Transverse colon (tissue), 4 donors: Measurements from ENCODE around the gene TNFRSF8.

Experiments
- EP300 ChIP-seq: sonication (generic); formaldehyde crosslinking; IDR thresholded peaks from one replicate; pipeline ENCODE4 v1.6.1; 2017; ENCODE audit warnings: antibody characterized with exemption, low read depth
- POLR2A ChIP-seq: fragments of 450-650 bp; IDR thresholded peaks from one replicate; pipeline ENCODE4 v1.6.1; 2016; ENCODE audit warnings: antibody characterized with exemption, mild to moderate bottlenecking, moderate library complexity
- POLR2AphosphoS5 ChIP-seq, 3 donors: sonication (generic); formaldehyde crosslinking; IDR thresholded peaks; one replicate each; pipeline ENCODE4 v1.6.1; 2016; ENCODE audit warnings: antibody characterized with exemption in 3 of 3
- TF ChIP-seq, protein P1 (sequence below), 5 experiments: fragments of 200-600 bp in 3 of 5; fragments of 450-650 bp in 2 of 5; sonication (generic) in 3 of 5; IDR thresholded peaks; 1 replicate in 2 of 5; 2 replicates in 3 of 5; pipeline ENCODE4 v1.5.1; 2016 to 2017; ENCODE audit warnings: antibody characterized with exemption in 5 of 5, inconsistent platforms in 3 of 5, mild to moderate bottlenecking in 2 of 5, moderate library complexity in 1 of 5

DNA sequence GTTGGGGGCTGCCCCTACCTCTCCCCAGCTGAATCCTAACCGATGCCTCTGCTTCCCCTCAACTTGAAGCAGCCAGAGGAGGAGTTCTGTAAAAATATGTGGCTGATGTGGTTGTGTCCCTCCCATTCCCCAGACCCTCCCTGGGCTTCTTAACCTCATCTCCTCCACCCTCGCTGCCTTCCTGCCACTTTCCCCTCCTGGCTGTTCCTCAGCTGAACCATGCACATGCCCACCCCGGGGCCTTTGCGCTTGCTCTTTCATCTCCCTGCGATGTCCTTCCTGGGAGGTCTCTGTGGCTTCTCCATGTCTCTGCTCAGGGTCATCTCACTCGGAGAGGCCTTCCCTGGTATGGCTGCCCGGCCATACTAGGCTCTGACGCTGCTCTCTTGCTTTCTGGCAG, 34.9 kb upstream of the TNFRSF8 start:
- TF ChIP-seq, protein P1, sequence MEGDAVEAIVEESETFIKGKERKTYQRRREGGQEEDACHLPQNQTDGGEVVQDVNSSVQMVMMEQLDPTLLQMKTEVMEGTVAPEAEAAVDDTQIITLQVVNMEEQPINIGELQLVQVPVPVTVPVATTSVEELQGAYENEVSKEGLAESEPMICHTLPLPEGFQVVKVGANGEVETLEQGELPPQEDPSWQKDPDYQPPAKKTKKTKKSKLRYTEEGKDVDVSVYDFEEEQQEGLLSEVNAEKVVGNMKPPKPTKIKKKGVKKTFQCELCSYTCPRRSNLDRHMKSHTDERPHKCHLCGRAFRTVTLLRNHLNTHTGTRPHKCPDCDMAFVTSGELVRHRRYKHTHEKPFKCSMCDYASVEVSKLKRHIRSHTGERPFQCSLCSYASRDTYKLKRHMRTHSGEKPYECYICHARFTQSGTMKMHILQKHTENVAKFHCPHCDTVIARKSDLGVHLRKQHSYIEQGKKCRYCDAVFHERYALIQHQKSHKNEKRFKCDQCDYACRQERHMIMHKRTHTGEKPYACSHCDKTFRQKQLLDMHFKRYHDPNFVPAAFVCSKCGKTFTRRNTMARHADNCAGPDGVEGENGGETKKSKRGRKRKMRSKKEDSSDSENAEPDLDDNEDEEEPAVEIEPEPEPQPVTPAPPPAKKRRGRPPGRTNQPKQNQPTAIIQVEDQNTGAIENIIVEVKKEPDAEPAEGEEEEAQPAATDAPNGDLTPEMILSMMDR (IDR thresholded peaks at IDR 0.05), result no peak
- TF ChIP-seq POLR2A (no peak), POLR2AphosphoS5 (IDR thresholded peaks at IDR 0.05) (no peak), EP300 (no peak)
